NCI-H345 (cell line): ENCODE data around the gene PPP6R3.
A peak's percentile ranks its signal among the peaks of the same experiment; 100 is the strongest.
"Not testable (repeated sequence)": the region's sequence is repeated elsewhere in the genome, so short reads cannot be mapped to it uniquely, and the experiment has no call there.

ENCODE experiments used
- DNase-seq: peaks from one replicate; lab custom pipeline; 2025; lab: John Stamatoyannopoulos, UW

The PPP6R3 gene

DNA sequence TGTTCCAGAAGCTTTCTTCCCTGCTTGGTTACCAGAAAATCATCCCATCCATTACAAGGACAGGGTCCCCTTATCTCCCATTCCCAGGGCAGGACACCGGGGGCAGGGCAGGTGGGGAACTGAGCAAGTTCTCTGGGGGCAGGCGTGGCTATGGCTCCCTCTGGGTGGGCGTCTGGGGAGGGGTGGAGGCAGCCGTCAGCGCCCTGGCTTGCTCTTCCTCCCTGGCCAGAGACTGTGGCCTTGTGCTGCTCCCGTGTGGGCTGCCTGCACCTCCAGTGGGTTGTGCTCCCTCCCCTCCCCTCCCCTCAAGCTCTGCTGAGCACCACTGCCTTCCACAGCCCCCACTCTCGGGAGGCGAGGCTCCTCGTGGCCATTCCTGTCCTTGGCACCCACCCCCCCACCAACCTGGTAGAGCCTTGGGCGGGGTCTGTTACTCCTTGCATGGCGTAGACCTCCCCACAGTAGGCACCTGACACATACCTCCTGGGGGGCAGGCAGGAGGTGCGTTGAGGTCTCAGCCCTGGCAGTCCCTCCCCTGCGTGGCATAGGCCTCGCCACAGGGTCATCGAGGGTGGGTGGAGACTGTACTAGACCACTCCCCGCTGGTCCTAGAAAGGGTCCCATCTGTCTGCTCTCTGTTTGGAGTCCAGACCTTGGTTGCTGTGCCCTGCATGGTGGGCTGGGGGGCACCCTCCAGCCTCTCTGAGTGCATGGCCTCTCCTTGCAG, 24.2 kb upstream of the PPP6R3 start:
- no peak for DNase-seq

DNA sequence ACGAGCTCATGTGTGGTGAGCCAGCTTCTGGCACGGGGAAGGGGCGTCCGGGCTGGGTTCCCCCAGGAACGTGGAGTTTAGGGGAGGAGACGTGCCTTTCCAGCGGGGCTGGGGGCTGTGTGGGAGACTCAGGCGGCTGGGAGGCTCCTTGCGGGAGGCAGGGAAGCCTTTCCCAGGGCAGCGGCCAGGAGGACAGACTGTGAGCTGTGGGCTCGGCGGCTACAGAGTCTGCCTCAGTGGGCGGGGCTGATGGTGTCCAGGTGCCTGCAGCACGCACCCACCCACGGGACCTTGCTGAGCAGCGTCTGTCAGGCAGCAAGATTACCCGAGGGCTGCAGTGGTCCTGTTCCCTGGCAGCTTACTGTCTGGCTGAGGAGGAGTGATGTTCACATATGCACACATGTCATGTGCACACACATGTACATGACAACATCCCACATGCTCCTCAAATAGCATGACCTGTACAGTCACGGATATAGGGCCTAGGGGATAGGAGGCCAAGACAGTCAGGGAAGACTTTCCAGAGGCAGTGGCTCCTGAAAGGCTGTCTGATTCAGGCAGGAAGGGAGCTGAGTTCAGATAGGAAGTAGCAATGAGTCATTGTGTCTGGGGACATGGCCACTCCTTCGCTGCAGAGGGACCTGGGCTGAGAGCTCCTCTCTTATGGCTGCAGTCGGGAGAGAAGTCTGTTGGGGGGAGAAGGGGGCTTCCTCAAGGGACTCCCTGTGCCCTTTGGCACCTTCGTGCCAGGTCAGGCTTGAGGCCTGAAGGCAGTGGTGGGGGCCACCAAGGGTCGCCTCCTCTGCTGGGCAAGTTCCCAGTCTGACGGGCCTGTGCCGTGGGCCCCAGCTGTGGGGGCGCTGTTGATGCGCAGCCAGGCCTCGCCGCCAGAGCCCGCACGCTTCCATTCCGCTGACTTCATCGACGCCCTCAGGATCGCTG, 23.3 kb upstream of the PPP6R3 start:
- DNase-seq: no peak

DNA sequence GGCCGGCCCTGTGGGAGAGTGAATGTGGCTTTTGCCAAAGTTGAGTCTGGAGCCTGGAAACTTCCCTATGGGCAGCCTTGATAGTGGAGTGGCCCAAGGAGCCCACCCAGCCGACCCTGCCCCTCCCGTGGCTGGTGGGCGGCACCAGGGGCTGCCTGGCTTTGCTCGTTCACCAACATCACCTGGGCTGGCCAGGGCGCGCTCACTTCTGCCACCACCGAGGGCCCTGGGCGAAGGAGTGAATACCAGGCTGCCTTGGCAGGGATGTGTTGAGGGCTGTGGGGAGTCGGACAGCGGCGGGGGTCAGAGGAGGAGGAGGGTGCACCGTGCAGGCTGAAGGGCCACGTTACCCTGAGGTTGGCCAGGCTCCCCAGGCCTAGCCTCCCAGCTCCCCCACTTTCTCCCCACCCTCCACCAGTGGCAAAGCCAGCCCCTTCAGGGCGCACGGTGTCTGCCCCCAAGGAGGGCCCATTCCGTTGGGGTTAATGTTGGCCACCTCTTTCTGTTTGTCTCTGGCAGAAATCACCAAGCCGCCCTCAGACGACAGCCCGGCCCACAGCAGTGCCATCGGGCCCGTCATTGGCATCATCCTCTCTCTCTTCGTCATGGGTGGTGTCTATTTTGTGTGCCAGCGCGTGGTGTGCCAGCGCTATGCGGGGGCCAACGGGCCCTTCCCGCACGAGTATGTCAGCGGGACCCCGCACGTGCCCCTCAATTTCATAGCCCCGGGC, 22.5 kb upstream of the PPP6R3 start:
- DNase-seq: no peak

- no peak for DNase-seq
Observed at GRCh38 chr11:68438658-68439259, 21.8 kb upstream of the PPP6R3 start.

DNA sequence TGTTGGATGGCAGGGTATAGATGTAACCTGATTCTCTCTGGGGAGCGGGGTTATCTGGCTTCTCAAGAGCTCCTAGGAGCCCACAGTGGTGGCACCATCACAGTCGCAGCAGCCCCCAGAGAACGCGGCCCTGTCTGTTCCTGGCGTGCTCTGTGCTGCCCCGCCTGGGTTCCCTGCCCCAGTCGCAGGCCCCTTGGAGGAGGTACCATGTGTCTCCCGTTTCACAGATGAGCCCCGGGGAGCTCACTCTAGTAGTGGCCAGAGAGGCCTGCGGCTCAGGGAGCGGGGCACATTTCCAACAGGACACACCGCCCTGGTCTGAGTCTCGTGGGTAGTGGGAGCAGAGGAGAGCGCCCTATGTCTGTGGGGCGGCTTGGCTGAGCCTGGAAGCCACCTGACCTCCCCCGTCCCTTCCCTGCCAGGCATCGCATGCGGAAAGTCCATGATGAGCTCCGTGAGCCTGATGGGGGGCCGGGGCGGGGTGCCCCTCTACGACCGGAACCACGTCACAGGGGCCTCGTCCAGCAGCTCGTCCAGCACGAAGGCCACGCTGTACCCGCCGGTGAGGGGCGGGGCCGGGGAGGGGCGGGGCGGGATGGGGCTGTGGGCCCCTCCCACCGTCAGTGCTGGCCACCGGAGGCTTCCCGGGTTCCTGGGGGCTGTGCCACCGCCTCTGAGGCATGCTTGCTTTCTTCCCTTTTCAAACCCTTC, 21.0 kb upstream of the PPP6R3 start:
- DNase-seq: no peak

- DNase-seq: peak; percentile 19
Observed at GRCh38 chr11:68440224-68440623, 20.3 kb upstream of the PPP6R3 start.

DNA sequence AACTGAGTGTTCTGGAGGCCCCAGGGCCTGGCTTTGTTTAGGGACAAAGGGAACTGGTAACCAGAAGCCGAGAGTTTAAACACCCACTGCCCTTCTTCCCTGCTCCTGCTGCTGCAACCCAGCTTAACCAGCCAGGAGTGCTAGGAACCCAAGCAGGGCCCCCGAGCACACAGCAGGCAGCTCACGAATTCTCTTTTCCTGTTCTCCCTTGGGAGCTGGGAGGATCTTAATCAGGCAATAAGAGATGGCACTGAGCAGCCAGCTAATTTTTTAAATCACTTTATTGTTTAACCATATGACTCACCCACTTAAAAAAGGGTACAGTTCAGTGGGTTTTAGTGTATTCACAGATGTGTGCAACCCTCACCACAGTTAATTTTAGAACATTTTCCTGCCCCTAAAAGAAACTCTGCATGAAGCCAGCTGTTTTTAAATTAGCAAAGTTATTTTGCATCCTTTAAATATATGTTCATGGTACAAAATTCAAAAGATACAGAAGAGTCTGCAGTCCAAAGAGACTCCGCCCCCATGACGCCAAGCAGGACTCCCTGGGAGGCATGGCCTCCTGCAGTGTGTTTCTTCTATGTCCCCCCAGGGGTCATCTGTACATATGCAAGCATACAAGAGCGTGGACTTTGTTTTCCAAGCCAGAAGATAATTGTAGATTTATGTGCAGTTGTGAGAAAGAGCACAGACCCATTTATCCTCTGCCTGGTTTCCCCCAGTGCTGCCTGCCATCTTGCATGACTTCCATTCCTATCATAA, 18.9 kb upstream of the PPP6R3 start:
- peak; percentile 88 for DNase-seq

DNA sequence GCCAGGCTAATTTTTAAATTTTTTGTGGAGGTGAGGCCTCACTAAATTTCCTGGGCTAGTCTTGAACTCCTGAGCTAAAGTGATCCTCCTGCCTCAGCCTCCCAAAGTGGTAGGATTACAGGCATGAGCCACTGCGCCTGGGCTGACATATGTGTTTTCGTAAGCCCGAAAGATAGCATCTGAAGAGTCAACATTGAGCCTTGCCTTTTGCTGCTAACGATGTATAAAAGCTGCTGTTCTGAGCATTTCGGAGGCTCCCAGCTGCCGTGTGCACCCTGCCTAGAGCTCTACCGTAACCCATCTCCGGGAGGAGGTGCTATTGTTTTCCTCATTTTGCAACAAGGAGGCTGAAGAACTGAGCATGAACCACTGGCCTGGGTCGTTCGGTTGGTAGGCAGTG, 18.1 kb upstream of the PPP6R3 start:
- DNase-seq: peak; percentile 8

- no peak for DNase-seq
Observed at GRCh38 chr11:68444566-68444965, 16.0 kb upstream of the PPP6R3 start.

DNA sequence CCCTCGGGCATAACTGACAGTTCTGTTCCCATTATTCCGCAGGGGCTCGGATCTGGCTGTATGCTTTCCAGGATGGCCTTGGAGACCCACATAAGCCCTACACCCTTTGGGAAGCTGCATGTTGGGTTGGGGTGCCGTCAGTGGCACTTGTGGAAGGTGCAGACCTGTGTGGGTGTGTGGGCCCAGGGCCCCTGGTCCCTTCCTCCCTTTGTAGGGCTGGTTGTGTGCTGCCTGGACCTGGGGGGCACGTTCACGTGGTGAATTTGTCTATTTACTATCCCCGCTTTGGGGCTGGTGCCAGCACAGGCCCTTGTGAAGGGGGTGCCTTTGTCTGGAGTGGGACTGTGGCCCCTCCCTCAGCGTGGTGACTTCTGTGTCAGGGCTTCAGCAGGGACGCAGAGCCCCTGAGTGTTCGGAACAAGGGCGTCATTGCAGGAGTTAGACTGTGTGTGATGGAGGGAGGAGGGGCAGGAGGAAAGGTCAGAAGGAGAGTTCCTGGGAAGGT, 15.0 kb upstream of the PPP6R3 start:
- DNase-seq: no peak

DNA sequence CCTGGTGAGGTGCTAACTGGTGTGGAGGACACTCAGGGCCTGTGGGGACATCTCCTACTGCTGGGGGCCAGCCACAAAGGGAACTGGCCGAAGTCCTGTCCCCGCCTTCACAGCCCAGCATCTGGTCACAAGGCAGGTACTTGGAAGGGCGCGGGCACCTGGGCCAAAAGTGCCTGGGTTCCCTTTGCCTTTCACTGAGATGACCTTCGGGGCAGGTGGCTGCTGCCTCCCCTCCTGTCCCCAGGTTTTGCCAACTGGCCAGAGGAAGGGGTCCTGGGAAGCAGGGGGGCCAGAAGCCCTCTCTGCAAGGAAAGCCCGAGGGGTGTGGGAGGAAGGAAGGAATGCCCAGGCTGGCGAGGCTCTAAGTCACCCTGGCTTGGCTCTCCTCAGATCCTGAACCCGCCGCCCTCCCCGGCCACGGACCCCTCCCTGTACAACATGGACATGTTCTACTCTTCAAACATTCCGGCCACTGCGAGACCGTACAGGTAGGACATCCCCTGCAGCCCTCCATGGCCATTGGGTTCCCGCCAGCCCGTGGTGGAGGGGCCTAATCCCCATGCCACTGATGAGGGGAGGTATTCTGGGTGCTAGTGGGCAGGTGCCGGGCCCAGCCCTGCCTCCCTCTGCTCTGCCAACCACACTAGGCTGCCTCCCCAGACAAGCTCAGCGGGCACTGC, 14.4 kb upstream of the PPP6R3 start:
- DNase-seq: no peak

GRCh38 chr11:68447015-68447801, 13.3 kb upstream of the PPP6R3 start:
- peak; percentile 64 for DNase-seq

DNA sequence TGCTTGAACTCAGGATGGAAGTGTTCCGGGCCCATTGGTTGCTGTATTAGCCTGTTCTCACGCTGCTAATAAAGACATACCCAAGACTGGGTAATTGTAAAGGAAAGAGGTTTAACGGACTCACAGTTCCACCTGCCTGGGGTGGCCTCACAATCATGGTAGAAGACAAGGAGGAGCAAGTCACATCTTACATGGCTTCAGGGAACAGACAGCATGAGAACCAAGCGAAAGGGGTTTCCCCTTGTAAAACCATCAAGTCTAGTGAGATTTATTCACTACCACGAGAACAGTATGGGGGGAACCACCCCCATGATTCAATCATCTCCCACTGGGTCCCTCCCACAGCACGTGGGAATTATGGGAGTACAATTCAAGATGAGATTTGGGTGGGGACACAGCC, 12.6 kb upstream of the PPP6R3 start:
- DNase-seq: not testable (repeated sequence)

GRCh38 chr11:68448604-68449011, 11.9 kb upstream of the PPP6R3 start:
- no peak for DNase-seq

DNA sequence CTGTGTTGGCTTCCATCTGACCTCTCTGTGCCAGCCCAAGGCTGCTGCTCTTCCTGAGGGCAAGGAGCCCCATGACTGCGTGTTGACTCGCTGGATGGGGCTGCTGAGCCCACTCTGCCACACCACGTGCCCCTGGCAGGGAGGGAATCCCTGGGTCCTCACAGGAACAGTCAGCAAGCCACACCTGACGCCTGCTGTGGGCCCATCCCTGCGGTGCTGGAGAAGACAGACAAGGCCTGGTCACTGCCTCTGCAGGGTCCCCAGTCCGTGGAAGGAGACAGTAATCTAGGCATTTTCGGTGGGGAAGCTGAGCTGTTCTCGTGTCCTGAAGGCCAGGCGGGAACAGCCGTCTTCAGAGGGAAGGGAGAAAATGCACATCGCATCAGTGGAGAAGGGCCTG, 10.6 kb upstream of the PPP6R3 start:
- no peak for DNase-seq

GRCh38 chr11:68450711-68451110, 9.8 kb upstream of the PPP6R3 start:
- no peak for DNase-seq

DNA sequence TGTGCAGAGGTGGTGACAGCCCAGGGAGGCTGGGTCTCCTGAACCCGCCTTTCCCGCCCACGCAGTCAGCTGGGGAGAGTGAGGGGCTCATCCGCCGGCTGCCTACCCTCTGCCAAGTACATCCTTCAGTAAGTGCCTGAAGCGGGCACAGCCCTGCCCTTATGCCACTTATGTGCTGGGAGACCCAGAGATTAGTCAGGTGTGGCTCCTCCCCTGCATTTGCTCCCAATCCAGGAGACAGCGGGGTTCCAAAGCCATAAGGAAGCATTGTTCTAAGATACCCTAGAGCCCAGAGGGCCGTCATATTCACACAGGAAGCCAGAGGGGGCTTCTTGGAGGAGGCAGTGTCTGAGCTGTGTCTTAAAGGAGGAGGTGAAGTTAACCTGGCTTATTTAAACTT, 5.8 kb upstream of the PPP6R3 start:
- peak; percentile 84 for DNase-seq

DNA sequence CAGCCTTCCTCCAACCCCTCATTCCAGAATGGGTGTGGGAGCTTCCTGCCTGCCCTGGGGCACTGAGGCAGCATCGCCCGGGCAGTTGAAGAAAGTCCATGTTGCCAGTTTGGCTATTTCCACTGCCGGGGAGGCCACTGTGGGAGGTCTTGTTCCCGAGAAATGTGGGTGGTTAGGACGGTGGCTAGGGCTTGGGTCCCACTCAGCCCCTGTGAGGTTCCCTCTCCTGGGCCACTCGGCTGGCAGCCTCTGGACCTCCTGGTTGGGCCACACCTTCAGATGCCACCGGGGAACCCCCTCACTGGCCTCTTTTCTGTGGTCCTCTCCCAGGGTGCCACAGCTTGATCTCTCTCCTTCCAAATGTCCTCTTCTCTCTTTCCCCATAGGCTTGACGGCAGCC, 5.1 kb upstream of the PPP6R3 start:
- no peak for DNase-seq
